GM21717 (cell line): ENCODE results near the gene CRKL.

Experiments
- ATAC-seq: cut with Tn5 transposase; IDR thresholded peaks from one replicate; pipeline ENCODE4 v1.9.1; 2021; ENCODE audit warnings: mild to moderate bottlenecking, moderate library complexity; ENCODE audit not compliant: unreplicated experiment

Gene CRKL

DNA sequence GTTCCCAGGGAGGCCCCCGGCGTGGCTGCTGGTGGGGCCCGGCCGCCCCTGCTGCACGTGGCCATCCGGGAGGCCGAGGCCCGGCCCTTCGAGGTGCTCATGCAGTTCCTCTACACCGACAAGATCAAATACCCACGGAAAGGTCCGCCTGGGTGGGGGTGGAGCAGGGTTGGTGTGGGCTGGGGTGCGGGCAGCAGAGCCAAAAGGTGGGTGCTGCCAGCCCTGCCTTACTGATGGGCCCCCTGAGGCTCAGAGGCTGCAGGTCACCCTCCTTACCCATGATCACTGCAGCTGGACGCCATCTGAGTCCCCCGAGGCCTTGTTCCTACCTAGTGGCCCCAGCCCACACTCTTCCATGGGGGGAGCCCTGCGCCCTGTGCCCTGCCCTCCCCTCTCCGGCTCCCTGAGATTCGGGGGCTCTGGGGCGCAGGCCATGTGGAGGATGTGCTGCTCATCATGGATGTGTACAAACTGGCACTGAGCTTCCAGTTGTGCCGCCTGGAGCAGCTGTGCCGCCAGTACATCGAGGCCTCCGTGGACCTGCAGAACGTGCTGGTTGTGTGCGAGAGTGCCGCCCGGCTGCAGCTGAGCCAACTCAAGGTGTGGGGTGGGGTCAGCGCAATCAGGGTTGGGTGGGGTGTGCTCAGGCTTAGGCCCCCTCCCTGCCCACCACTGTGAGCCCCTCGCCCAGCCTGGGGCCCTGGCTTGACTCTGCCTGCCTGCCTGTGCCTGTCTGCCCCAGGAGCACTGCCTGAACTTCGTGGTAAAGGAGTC, 77.1 kb downstream of the CRKL start:
- ATAC-seq, result no peak

DNA sequence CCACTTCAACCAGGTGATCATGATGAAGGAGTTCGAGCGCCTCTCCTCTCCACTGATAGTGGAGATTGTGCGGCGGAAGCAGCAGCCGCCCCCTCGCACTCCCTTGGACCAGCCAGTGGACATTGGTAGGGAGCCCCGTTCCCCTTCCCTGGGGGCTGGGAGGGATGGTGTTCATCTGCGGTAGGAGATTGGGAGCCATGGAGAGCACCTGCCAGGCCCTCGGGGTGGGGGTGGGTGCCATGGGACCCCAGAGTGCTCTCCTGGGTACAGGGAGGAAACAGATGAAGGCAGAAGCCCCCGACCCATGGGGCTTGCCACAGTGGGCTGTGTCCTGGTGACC, 77.7 kb downstream of the CRKL start:
- no peak for ATAC-seq

DNA sequence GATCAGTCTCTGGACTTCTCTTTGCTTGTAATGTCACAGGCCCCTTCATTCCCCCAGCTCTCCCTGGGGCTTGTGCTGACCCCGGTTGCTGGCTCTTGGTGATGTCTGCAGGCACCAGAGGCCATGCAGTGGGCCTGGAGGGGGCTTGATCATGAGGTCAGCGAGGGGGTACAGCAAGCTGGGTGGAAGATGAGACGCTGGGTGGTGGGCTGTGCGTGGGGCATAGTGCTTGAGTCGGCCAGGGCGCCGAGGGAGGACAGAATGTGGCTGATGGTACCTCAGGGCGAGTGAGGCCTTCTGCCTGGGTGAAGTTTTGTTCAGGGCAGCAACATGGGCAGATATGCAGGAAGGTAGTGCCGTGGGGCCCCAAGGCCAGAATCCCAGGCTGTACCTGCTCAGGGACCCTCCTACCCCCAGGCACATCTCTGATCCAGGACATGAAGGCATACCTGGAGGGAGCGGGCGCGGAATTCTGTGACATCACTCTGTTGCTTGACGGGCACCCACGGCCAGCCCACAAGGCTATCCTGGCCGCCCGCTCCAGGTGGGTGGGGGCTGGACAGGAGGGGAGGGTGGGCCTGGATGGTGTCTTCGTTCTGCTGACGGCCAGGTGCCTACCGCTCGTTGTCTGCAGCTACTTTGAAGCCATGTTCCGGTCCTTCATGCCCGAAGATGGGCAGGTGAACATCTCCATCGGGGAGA, 78.3 kb downstream of the CRKL start:
- ATAC-seq, result no peak

DNA sequence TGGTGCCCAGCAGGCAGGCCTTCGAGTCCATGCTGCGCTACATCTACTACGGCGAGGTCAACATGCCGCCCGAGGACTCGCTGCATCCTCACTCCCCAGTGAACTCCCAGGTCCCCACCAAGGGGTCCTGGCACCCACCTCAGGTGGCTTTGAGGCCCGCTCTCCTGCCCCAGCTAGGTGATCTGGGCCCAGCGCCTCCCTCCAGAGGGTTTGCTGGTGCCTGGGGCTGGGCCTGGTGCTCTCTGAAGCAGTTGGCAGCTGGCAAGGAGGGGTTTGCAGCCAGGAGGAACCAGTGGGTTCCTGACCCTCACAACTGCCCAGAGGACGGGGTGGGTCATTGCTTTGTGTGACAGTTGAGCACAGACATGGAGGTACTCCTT, 78.8 kb downstream of the CRKL start:
- no peak for ATAC-seq

- no peak for ATAC-seq
Measured at GRCh38 chr22:20996598-20997535, 79.7 kb downstream of the CRKL start.

- ATAC-seq, result no peak
Measured at GRCh38 chr22:20997536-20998257, 80.5 kb downstream of the CRKL start.

- ATAC-seq, result no peak
Measured at GRCh38 chr22:20998411-20999336, 81.5 kb downstream of the CRKL start.

DNA sequence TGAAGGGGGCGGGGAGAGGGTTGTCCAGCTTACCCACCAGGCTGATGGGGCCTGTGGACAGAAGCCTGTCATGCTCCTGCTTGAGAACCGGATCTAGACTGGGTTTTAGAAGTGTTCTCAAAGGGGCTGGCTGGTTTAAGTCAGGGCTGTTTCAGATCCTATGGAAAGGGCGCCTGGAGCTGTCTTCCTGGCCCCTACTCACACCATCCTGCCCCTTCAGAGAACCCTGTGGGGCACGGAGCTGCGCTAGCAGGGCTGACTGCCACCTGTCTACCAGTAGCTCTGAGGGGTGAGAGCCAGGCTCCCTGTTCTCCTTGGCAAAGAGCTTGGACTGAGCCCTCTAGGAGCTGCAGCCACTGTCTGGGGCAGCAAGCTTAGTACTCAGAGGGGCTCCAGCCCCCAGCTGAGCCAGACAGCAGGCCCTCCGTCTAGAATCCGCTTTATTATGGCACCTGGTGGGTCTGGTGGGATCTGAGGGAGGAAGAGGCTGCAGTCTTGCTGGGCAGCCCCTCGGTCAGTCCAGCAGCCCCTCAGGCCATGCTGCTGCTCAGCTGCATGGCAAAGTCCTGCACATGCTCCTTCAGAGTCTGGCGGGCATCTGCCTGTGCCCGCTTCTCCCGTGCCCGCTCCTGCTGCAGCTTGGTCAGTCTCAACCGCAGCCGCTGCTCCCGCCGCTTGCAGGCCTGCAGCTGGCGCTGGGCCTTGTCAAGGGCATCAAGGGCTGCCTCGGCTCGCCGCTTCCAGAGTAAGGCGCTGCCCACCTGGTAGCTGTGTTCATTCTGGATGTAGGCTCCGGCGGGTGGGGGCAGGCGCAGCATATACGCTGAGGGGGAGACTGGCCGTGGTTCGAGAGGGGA, 82.4 kb downstream of the CRKL start:
- no peak for ATAC-seq

DNA sequence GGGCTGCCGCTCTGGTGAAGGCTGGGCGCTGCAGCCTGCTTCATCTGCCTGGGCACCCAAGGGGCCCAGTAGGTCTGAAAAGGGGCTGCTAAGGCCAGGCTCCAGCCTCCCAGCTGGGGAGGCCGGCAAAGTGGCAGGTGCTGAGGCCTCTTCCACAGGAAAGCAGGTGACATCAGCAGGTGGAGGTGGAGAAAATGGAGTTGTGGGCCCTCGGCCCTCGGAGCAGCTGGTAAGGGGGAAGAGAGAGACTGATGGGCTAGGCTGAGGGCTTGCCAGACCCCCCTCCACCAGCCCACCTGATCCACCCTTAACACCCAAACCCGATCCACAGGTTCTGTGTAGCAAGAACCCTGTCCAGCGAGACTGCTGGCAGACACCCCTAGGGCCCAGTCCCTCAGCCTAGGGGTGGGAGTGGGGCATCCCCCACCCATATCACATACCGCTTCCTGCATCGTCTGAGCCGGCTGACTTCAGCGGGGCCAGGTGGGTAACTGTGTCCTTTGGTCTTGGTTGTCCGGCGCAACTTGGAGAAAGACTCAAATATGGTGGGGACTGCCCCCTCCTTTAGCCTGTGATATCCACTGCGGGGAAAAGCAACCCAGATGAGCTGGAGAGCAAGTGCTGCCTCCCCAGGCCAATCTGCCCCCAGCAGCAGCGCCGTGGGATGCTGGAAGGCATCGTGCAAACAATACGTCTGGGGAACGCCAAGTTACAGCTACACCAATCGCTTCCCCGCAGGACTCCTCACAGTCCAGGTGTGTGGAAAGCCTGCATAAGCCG, 83.2 kb downstream of the CRKL start:
- no peak for ATAC-seq

DNA sequence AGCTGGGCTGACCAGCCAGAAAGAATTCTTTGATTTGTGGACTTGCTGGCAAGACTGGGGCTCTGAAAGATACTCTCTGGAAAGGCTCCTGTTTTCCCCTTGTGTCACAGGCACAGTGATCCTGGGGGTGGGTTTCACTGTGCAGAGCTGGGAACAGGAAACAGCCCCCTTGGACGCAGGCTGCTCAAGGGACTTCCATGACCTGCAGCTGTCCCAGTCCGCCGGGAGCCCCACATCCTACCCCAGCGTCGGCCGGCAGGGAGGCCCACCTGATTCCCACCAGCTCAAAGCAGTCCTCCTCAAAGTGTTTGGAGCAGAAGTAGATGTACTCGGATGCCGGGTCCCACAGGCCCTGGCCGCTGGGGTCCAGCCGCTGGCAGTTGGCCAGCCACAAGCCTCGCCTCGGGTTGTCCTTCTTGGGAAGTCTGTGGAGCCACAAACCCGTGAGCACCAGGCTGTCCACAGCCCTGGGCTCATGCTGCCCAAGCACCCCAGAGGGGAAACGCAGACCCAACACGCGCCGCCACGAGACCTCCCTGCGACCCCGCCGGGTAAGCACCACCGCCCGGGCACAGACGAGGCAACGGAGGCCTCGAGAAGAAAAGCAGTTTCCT, 83.9 kb downstream of the CRKL start:
- ATAC-seq, result peak; percentile 20

DNA sequence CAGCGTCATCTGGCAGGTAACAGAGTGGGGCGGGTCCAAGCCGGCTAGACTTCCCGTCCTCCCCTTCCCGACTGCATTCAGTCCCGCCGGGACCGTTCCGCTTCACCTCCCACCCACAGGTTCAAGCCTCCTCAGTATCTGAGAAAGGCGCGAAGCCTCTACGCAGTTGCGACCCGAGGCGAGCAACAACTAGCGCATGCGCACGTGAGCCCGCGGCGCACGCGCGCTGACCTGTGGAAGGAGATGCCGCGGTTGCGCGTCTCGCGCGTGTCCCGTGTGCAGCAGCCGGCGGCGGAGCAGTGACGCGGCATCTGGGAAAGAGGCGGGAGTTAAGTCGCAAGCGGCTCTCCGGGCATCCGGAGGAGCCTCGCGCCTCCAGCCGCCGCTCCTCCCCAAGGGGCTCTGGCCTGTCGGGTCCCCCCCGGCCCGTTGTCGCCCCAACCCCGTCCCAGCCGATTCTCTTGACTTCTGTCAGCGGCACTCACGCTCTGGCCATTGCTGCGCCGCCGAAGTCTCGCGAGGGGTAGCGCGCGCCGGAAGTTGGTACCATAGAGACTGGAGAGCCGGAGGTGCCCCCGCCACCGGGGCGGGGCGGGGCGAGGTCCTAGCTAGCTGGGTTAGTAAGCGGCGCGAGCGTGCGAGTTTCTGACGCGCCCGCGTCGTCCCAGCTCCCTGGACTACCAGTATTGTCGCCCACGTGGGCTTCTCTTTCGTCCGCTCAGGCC, 84.6 kb downstream of the CRKL start, which contains the start of gene THAP7:
Gene THAP7 (minus strand): TSS at position 518 of the 725 bp plus-strand sequence. CDS start 207 bp downstream, at position 311.
- ATAC-seq, result peak; percentile 71
